ENCODE results near the gene COL16A1.

GRCh38 chr1:31690921-31691320, 12.9 kb downstream of the COL16A1 start:
- TF ChIP-seq POLR2A (IDR thresholded peaks at IDR 0.05; ENCODE audit: low read depth, low read length) (no peak), CTCF (conservative IDR thresholded peaks at IDR 0.05; ENCODE audit: low read depth, low read length) (no peak), BHLHE40 (IDR thresholded peaks at IDR 0.05; ENCODE audit: low read depth, low read length) (no peak), RCOR1 (IDR thresholded peaks at IDR 0.05; ENCODE audit: insufficient replicate concordance, low read length) (no peak)

Data from IMR-90 (cell line).